OCI-LY3 (cell line): ENCODE measurements around the gene KLHL9.
A peak's percentile ranks its signal among the peaks of the same experiment; 100 is the strongest.
"Not testable (repeated sequence)": the region's sequence is repeated elsewhere in the genome, so short reads cannot be mapped to it uniquely, and the experiment has no call there.

Experiments
- H2AFZ ChIP-seq: fragments of 200-600, 300-600 bp; shearing (Covaris generic); 2 replicates; pipeline ENCODE4 v1.6.0; 2014; ENCODE audit warnings: antibody characterized with exemption, low read depth, low read length
- H3K27ac ChIP-seq: fragments of 200-600, 300-600 bp; sonication (generic); 2 replicates; pipeline ENCODE4 v1.5.1; 2014; ENCODE audit warnings: mild to moderate bottlenecking, low read length, moderate library complexity, mixed read lengths
- H3K27me3 ChIP-seq: fragments of 200-600, 300-600 bp; sonication (generic); 2 replicates; pipeline ENCODE4 v1.6.1; 2014; ENCODE audit warnings: low read depth, low read length, mixed read lengths
- H3K36me3 ChIP-seq: fragments of 200-600, 300-600 bp; sonication (generic); replicated peaks from 2 replicates; pipeline ENCODE3; 2014; ENCODE audit warnings: low read depth, low read length, mixed read lengths
- H3K4me1 ChIP-seq: fragments of 300-600, 200-600 bp; sonication (generic); 2 replicates; pipeline ENCODE4 v1.6.1; 2014; ENCODE audit warnings: low read length, mixed read lengths
- H3K4me2 ChIP-seq: fragments of 200-600, 300-600 bp; sonication (generic); 2 replicates; pipeline ENCODE4 v1.6.1; 2014; ENCODE audit warnings: low read length, mixed read lengths
- H3K4me3 ChIP-seq: fragments of 300-600, 200-600 bp; sonication (generic); 2 replicates; pipeline ENCODE4 v1.5.1; 2014; ENCODE audit warnings: antibody characterized with exemption, mild to moderate bottlenecking, low read length, moderate library complexity
- H3K79me2 ChIP-seq: fragments of 300-600, 200-600 bp; shearing (Covaris generic); 2 replicates; pipeline ENCODE4 v1.6.1; 2014; ENCODE audit warnings: mild to moderate bottlenecking, low read length, mixed read lengths
- H3K9ac ChIP-seq: fragments of 300-600, 200-600 bp; shearing (Covaris generic); 2 replicates; pipeline ENCODE4 v1.6.0; 2014; ENCODE audit warnings: mild to moderate bottlenecking, low read length, moderate library complexity
- H3K9me3 ChIP-seq: fragments of 200-600, 300-600 bp; shearing (Covaris generic); 2 replicates; pipeline ENCODE4 v1.6.1; 2014; ENCODE audit warnings: low read length, mixed read lengths; ENCODE audit not compliant: insufficient read depth
- H4K20me1 ChIP-seq: fragments of 200-600, 300-600 bp; sonication (generic); 2 replicates; pipeline ENCODE4 v1.6.1; 2016; ENCODE audit warnings: low read length, mixed read lengths; ENCODE audit not compliant: insufficient read depth
- EZH2phosphoT487 ChIP-seq: fragments of 200-600 bp; shearing (Covaris generic); IDR thresholded peaks from 2 replicates; pipeline ENCODE4 v1.6.1; 2018; ENCODE audit warnings: antibody characterized with exemption, mixed run types, low read depth
- TF ChIP-seq, protein P1 (sequence below): fragments of 200-600, 300-600 bp; sonication (generic); IDR thresholded peaks from 2 replicates; pipeline ENCODE4 v1.5.1; 2014; ENCODE audit warnings: antibody characterized with exemption, low read length, low read depth

KLHL9 gene

DNA sequence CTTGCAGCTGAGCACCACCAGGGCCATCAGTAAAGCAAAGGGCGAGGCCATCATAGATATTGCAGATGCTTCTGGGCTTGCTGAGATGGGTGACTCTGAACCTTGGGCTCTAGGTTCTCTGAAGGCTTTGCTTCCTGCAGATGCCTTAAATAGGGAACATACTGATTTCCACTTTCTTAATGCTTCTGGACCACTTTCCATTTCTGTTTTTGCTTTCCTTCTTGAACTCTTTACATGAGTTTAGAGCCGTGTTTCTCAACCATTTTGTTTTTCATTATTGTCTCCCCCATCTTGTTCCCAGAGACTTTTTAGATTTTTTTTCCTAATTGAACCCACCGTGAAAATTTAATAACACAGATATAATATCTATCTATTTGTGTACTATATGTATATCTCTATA, 32.8 kb upstream of the KLHL9 start, which contains the start of gene IFNA13:
TSS of gene IFNA13 (minus strand) at position 101 of the 400 bp plus-strand sequence. CDS start at position 54, 47 bp downstream.
- no peak within 1 kb of the TSS for H2AFZ ChIP-seq
- H3K9ac ChIP-seq, result no peak within 1 kb of the TSS
- H3K27me3 ChIP-seq, result peaks cover 79% of the 10 kb centered on the region
- no peak within 1 kb of the TSS for H3K4me3 ChIP-seq
- H3K4me2 ChIP-seq, result no peak within 1 kb of the TSS
- H3K27ac ChIP-seq, result no peak within 1 kb of the TSS
- no peaks in the 10 kb centered on the region for H3K36me3 ChIP-seq
- TF ChIP-seq, protein P1, sequence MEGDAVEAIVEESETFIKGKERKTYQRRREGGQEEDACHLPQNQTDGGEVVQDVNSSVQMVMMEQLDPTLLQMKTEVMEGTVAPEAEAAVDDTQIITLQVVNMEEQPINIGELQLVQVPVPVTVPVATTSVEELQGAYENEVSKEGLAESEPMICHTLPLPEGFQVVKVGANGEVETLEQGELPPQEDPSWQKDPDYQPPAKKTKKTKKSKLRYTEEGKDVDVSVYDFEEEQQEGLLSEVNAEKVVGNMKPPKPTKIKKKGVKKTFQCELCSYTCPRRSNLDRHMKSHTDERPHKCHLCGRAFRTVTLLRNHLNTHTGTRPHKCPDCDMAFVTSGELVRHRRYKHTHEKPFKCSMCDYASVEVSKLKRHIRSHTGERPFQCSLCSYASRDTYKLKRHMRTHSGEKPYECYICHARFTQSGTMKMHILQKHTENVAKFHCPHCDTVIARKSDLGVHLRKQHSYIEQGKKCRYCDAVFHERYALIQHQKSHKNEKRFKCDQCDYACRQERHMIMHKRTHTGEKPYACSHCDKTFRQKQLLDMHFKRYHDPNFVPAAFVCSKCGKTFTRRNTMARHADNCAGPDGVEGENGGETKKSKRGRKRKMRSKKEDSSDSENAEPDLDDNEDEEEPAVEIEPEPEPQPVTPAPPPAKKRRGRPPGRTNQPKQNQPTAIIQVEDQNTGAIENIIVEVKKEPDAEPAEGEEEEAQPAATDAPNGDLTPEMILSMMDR, result no peak
- no peak for TF ChIP-seq EZH2phosphoT487
- no peaks in the 10 kb centered on the region for H3K9me3 ChIP-seq
- H4K20me1 ChIP-seq, result no peaks in the 10 kb centered on the region
- H3K4me1 ChIP-seq, result peaks cover 9% of the 10 kb centered on the region
- H3K79me2 ChIP-seq, result no peaks in the 10 kb centered on the region

DNA sequence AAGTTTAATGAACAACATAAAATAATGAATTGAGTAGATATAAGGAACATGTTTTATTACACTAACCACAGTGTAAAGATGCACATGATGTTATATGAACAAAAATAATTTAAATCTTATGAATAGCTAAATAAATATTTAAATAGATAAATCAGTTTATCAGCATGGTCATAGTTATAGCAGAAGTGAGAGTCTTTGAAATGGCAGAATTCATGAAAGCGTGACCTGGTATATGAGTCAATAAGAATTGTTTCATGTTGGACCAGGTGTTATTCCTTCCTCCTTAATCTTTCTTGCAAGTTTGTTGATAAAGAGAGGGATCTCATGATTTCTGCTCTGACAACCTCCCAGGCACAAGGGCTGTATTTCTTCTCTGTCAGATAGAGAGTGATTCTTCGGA, 32.0 kb upstream of the KLHL9 start:
- not testable (repeated sequence) for H3K27ac ChIP-seq

DNA sequence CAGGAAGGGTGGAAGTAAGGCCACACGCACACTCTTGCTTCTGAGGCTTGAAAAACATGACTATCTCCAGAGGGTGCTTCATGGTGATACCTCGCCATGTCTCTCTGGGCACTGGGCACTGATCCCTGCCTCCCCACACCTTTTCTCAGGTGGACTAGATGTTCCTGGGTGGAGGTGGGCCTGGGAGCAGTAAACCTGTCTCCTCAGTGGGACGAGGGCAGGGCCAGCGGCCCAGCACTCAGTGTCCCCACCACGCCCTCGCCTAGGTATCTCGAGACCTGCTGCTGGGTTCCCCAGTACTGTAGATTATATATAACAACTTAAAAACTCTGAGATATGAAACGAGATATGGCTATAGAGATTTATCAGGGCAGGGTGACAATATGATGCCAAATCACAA, 27.1 kb upstream of the KLHL9 start:
- H3K4me1 ChIP-seq, result peaks cover 17% of the 10 kb centered on the region
- H3K27ac ChIP-seq, result no peak overlapping the region
- H3K27me3 ChIP-seq, result peaks cover 79% of the 10 kb centered on the region
- H3K9me3 ChIP-seq, result no peaks in the 10 kb centered on the region
- H3K9ac ChIP-seq, result no peak overlapping the region
- H3K79me2 ChIP-seq, result no peaks in the 10 kb centered on the region
- TF ChIP-seq EZH2phosphoT487, result no peak
- TF ChIP-seq, protein P1, result no peak
- H3K4me3 ChIP-seq, result no peak overlapping the region
- no peaks in the 10 kb centered on the region for H3K36me3 ChIP-seq
- no peak overlapping the region for H2AFZ ChIP-seq
- no peak overlapping the region for H3K4me2 ChIP-seq
- 0 out of 2 replicates have a peak, but pooled peaks cover 4% of the 10 kb centered on the region for H4K20me1 ChIP-seq

More for the DNA sequence above, 32.0 kb upstream of the KLHL9 start:
- not testable (repeated sequence) for H3K36me3 ChIP-seq, H4K20me1 ChIP-seq, H3K9ac ChIP-seq, H3K4me2 ChIP-seq, H3K79me2 ChIP-seq, H2AFZ ChIP-seq, H3K4me3 ChIP-seq, H3K9me3 ChIP-seq, H3K4me1 ChIP-seq
- peaks cover 78% of the 10 kb centered on the region for H3K27me3 ChIP-seq

- Histone ChIP-seq H3K4me2 (peak overlapping the region; percentile 63), H3K4me3 (peak overlapping the region; percentile 45), H3K36me3 (no peaks in the 10 kb centered on the region), H3K4me1 (peaks cover 12% of the 10 kb centered on the region), H3K9ac (no peak overlapping the region), H3K27me3 (peaks cover 81% of the 10 kb centered on the region), H3K9me3 (no peaks in the 10 kb centered on the region), H2AFZ (no peak overlapping the region), H3K79me2 (no peaks in the 10 kb centered on the region), H3K27ac (no peak overlapping the region), H4K20me1 (0 out of 2 replicates have a peak, but pooled peaks cover 4% of the 10 kb centered on the region)
- TF ChIP-seq, protein P1, result no peak
- TF ChIP-seq EZH2phosphoT487, result no peak
Observed at GRCh38 chr9:21357479-21358460, 22.6 kb upstream of the KLHL9 start.
